ENCODE results near the gene ANKRD6.
"Not testable (repeated sequence)": the region's sequence is repeated elsewhere in the genome, so short reads cannot be mapped to it uniquely, and the experiment has no call there.

ANKRD6 gene

DNA sequence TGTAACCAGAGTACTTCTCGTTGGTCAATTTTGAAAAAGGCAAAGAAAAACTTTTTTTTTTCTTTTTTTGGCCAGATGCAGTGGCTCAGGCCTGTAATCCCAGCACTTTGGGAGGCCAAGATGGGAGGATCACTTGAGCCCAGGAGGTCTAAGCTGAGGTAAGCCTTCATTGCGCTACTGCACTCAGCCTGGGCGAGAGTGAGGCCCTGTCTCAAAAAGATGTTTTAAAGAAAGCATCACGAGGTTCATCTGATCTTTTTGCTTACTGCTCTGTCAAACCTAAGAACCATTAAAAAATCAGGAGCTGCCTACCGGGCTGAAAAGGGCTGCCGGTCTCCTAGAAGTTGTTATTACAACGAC is 205.0 kb downstream of the ANKRD6 start:
- TF ChIP-seq, protein P1, sequence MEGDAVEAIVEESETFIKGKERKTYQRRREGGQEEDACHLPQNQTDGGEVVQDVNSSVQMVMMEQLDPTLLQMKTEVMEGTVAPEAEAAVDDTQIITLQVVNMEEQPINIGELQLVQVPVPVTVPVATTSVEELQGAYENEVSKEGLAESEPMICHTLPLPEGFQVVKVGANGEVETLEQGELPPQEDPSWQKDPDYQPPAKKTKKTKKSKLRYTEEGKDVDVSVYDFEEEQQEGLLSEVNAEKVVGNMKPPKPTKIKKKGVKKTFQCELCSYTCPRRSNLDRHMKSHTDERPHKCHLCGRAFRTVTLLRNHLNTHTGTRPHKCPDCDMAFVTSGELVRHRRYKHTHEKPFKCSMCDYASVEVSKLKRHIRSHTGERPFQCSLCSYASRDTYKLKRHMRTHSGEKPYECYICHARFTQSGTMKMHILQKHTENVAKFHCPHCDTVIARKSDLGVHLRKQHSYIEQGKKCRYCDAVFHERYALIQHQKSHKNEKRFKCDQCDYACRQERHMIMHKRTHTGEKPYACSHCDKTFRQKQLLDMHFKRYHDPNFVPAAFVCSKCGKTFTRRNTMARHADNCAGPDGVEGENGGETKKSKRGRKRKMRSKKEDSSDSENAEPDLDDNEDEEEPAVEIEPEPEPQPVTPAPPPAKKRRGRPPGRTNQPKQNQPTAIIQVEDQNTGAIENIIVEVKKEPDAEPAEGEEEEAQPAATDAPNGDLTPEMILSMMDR (conservative IDR thresholded peaks at IDR 0.05; ENCODE audit: low read depth, low read length) = no peak
- no peak for DNase-seq (ENCODE audit: low read depth)
- H3K4me3 ChIP-seq (ENCODE audit: low read length) = peak overlapping the region; percentile 79

DNA sequence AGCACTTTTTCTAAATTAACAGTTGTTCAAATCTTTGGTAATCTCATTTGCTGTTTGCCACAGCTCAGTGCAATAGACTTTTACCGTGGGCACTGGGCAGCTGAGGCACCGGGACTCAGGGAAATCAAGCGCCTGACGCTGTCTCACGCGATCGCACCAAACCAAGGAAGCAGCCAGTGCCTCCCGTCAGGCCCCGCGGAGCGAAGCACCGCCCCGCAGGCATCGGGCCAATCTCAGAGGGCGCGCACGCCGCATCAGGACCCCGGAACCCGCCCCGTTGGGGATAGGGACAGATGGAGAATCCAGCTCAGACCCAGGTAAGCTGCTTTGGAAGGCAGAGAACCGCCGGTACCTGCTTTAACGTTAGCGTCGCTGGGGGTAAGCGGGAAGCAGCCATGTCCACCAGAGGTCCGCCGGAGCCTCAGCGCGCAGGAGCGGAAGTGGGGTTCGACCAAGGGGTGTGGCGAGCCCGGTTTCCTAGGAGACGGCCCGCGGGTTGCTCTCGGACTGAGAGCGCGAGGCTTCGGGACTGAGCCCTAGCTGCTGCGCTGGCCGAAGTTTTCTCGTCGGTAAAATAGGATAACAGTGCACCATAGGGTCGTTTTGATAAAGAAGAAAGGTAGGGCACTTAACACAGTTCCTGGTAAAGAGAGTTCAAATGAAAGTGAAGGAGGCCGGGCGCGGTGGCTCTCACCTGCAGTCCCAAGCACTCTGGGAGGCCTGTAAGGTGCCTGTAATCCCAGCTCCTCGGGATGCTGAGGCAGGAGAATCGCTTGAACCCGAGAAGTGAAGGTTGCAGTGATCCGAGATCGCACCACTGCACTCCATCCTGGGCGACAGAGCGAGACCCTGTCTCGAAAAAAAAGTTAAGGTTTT is 205.6 kb downstream of the ANKRD6 start, which contains the start of gene LYRM2:
Gene LYRM2 (minus strand): TSS at position 428 of the 876 bp plus-strand sequence. CDS start 31 bp downstream, at position 397.
- DNase-seq (ENCODE audit: low read depth) = peak; percentile 82
- peak within 1 kb of the TSS; percentile 79 for H3K4me3 ChIP-seq (ENCODE audit: low read length)
- TF ChIP-seq, protein P1 (conservative IDR thresholded peaks at IDR 0.05; ENCODE audit: low read depth, low read length) = peak; percentile 6

DNA sequence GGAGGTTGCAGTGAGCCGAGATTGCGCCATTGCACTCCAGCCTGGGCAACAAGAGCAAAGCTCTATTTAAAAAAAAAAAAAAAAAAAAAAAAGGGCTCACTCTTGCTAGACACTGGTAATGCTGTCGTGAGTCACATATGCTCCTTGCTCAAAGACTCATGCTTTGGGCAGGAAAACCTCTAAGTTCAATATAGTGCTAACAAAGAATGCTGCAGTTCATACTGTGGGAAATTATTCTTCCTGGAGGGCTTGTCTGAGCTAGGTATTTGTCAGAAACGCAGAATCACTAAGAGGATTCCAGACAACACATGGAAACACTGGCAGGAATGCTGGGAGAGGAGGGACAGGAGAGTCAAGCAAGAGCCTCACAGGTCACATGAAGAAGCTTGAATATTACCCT is 207.9 kb downstream of the ANKRD6 start:
- H3K4me3 ChIP-seq (ENCODE audit: low read length) = no peak overlapping the region
- TF ChIP-seq, protein P1 (conservative IDR thresholded peaks at IDR 0.05; ENCODE audit: low read depth, low read length) = no peak
- DNase-seq (ENCODE audit: low read depth) = peak; percentile 73

DNA sequence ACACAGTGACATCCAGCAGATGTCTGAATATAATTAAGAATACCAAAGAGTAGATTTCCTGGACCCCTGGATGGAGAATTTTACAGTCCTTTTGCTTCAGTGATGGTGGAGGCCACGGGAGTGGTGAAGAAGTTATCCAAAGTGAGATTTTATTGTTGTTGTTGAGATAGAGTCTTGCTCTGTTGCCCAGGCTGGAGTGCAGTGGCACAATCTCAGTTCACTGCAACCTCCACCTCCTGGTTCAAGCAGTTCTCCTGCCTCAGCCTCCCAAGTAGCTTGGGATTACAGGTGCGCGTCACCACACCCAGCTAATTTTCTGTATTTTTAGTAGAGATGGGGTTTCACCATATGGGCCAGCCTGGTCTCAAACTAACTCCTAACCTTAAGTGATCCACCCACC is 208.6 kb downstream of the ANKRD6 start:
- not testable (repeated sequence) for H3K4me3 ChIP-seq (ENCODE audit: low read length); DNase-seq (ENCODE audit: low read depth)

DNA sequence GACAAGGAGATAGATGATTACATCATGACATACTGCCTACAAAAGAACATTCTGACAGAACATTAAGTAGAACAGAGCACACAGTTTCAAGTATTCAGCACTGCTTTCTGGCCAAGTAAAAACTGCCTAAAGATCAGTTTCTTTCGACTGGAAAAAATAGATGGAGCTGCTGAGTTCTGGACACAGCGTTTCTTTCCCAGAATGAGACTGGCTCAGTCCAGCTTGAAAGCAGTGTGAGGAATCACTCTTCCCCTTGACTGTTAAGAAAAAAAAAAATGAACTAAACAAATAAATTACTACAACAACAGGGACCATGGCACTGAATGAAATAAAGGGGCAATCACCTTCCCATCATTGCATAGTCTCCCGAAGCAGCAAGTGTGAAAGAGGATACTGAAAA is 210.0 kb downstream of the ANKRD6 start:
- TF ChIP-seq, protein P1 (conservative IDR thresholded peaks at IDR 0.05; ENCODE audit: low read depth, low read length) = no peak
- DNase-seq (ENCODE audit: low read depth) = no peak
- H3K4me3 ChIP-seq (ENCODE audit: low read length) = no peak overlapping the region

DNA sequence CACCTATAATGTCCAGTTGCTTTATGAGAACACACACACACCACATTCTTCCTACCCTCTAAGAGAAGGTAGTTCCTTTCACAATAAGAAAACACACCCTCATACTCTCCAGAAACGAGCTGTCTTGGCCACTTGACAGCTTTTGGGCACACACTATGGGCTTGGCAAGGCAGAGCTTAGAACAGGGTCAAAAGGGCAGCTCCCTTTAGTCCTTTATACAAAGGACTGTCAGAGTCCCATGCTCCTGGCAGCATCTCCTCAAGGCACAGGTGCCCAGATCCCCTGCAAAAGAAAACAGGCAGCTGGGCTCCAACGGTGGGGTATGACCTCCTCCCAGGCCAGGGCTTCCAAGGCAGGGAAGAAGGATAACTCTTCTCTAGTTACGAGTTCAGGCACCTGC is 210.5 kb downstream of the ANKRD6 start:
- no peak overlapping the region for H3K4me3 ChIP-seq (ENCODE audit: low read length)
- TF ChIP-seq, protein P1 (conservative IDR thresholded peaks at IDR 0.05; ENCODE audit: low read depth, low read length) = no peak
- DNase-seq (ENCODE audit: low read depth) = no peak

DNA sequence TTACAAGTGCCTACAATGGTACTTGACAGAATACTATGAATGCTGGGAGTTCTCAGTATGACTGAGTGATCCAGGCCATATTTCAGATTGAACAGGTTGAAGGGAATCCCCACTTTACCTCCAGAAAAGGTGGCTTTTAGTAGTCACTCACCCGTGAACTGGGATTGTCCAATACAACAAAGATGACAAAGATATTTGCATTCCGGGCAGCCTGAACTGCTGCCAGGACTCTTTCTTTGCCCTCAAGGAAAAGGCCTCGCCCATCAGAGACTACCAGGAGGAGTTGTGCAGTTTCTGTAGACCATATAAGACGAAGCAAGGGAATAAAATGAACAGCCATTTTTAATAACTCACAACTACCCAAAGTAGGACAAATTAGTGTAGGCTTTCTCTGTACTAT is 211.9 kb downstream of the ANKRD6 start:
- DNase-seq (ENCODE audit: low read depth) = no peak
- TF ChIP-seq, protein P1 (conservative IDR thresholded peaks at IDR 0.05; ENCODE audit: low read depth, low read length) = no peak
- H3K4me3 ChIP-seq (ENCODE audit: low read length) = no peak overlapping the region

All from retinal pigment epithelial cell (primary cell).